MM.1S (cell line): ENCODE data around the gene DBN1.

Experiments
- DNase-seq: peaks from one replicate; pipeline ENCODE4 v3.0.0-alpha.2; 2015
- H2AFZ ChIP-seq: fragments of 300-600 bp; sonication (generic); 2 replicates; pipeline ENCODE4 v1.6.0; 2016; ENCODE audit warnings: antibody characterized with exemption, low read length
- H3F3A ChIP-seq: fragments of 300-600 bp; sonication (generic); 2 replicates; pipeline ENCODE4 v1.6.1; 2016; ENCODE audit warnings: mild to moderate bottlenecking, antibody characterized with exemption, low read length, moderate library complexity, mixed read lengths; ENCODE audit not compliant: insufficient read depth
- H3K27ac ChIP-seq: fragments of 300-600 bp; sonication (generic); 2 replicates; pipeline ENCODE4 v1.5.1; 2016; ENCODE audit warnings: mild to moderate bottlenecking, low read length
- H3K27me3 ChIP-seq: fragments of 300-600 bp; sonication (generic); replicated peaks from 2 replicates; pipeline ENCODE4 v1.6.0; 2016; ENCODE audit warnings: low read length; ENCODE audit not compliant: insufficient read depth
- H3K36me3 ChIP-seq: fragments of 300-600 bp; sonication (generic); replicated peaks from 2 replicates; pipeline ENCODE4 v1.6.1; 2016; ENCODE audit warnings: mild to moderate bottlenecking, low read length, mixed read lengths; ENCODE audit not compliant: insufficient read depth
- H3K4me1 ChIP-seq: fragments of 300-600 bp; sonication (generic); 2 replicates; pipeline ENCODE4 v1.6.1; 2016; ENCODE audit warnings: low read length, mixed read lengths
- H3K4me2 ChIP-seq: fragments of 300-600 bp; sonication (generic); 2 replicates; pipeline ENCODE4 v1.6.0; 2016; ENCODE audit warnings: low read depth, low read length
- H3K4me3 ChIP-seq: fragments of 300-600 bp; sonication (generic); 2 replicates; pipeline ENCODE4 v1.5.1; 2016; ENCODE audit warnings: low read length, mixed read lengths
- H3K79me2 ChIP-seq: fragments of 300-600 bp; sonication (generic); 2 replicates; pipeline ENCODE4 v1.6.1; 2016; ENCODE audit warnings: mixed run types, low read length, mixed read lengths
- H3K9ac ChIP-seq: fragments of 300-600 bp; sonication (generic); 2 replicates; pipeline ENCODE4 v1.6.1; 2016; ENCODE audit warnings: low read length, mixed read lengths
- H3K9me2 ChIP-seq: fragments of 300-600 bp; sonication (generic); replicated peaks from 2 replicates; pipeline ENCODE4 v1.6.1; 2016; ENCODE audit warnings: mild to moderate bottlenecking, low read length, mixed read lengths; ENCODE audit not compliant: insufficient read depth
- H3K9me3 ChIP-seq: fragments of 300-600 bp; sonication (generic); replicated peaks from 2 replicates; pipeline ENCODE4 v1.6.1; 2016; ENCODE audit warnings: mild to moderate bottlenecking, low read length, mixed read lengths; ENCODE audit not compliant: insufficient read depth
- H4K20me1 ChIP-seq: fragments of 300-600 bp; sonication (generic); 2 replicates; pipeline ENCODE4 v1.6.1; 2016; ENCODE audit warnings: mild to moderate bottlenecking, low read length, moderate library complexity, mixed read lengths; ENCODE audit not compliant: insufficient read depth
- CTCF ChIP-seq: fragments of 300-600 bp; sonication (generic); IDR thresholded peaks from 2 replicates; pipeline ENCODE4 v1.5.1; 2016; ENCODE audit warnings: antibody characterized with exemption, low read length, mixed read lengths
- EZH2 ChIP-seq: fragments of 300-600 bp; sonication (generic); optimal IDR thresholded peaks from 2 replicates; pipeline ENCODE3; 2017; ENCODE audit warnings: low read depth, mild to moderate bottlenecking, antibody characterized with exemption, low read length, mixed read lengths
- EZH2phosphoT487 ChIP-seq: fragments of 300-600 bp; sonication (generic); IDR thresholded peaks from 2 replicates; pipeline ENCODE4 v1.6.1; 2018; ENCODE audit warnings: antibody characterized with exemption, low read length

The DBN1 gene

GRCh38 chr5:177445917-177446199, 27.6 kb downstream of the DBN1 start:
- peak overlapping the region; percentile 99 for H3K4me2 ChIP-seq
- peaks cover 36% of the 10 kb centered on the region for H3F3A ChIP-seq
- peak overlapping the region; percentile 70 for H3K4me3 ChIP-seq
- H2AFZ ChIP-seq = no peak overlapping the region
- peak overlapping the region; percentile 83 for H3K9ac ChIP-seq
- H3K9me2 ChIP-seq = no peaks in the 10 kb centered on the region
- H3K9me3 ChIP-seq = no peaks in the 10 kb centered on the region
- H3K79me2 ChIP-seq = no peaks in the 10 kb centered on the region
- H4K20me1 ChIP-seq = no peaks in the 10 kb centered on the region
- no peaks in the 10 kb centered on the region for H3K27me3 ChIP-seq
- DNase-seq = no peak
- TF ChIP-seq CTCF (no peak), EZH2 (no peak), EZH2phosphoT487 (no peak)
- peak overlapping the region; percentile 59 for H3K27ac ChIP-seq
- no peaks in the 10 kb centered on the region for H3K36me3 ChIP-seq
- H3K4me1 ChIP-seq = peaks cover 36% of the 10 kb centered on the region

- peak overlapping the region; percentile 99 for H3K4me2 ChIP-seq
- H3K9me2 ChIP-seq = no peaks in the 10 kb centered on the region
- no peaks in the 10 kb centered on the region for H3K79me2 ChIP-seq
- H4K20me1 ChIP-seq = no peaks in the 10 kb centered on the region
- no peaks in the 10 kb centered on the region for H3K36me3 ChIP-seq
- H3K27me3 ChIP-seq = no peaks in the 10 kb centered on the region
- no peaks in the 10 kb centered on the region for H3K9me3 ChIP-seq
- H3K27ac ChIP-seq = peak overlapping the region; percentile 59
- H3F3A ChIP-seq = peaks cover 36% of the 10 kb centered on the region
- DNase-seq = peak; percentile 38
- peaks cover 36% of the 10 kb centered on the region for H3K4me1 ChIP-seq
- peak overlapping the region; percentile 83; the same call in 1 of the 2 replicates for H3K9ac ChIP-seq
- TF ChIP-seq EZH2 (no peak), EZH2phosphoT487 (no peak), CTCF (no peak)
- H2AFZ ChIP-seq = no peak overlapping the region
- H3K4me3 ChIP-seq = peak overlapping the region; percentile 70
Observed at GRCh38 chr5:177445052-177445916, 28.1 kb downstream of the DBN1 start.

GRCh38 chr5:177444106-177445051, 29.1 kb downstream of the DBN1 start:
- no peak overlapping the region for H3K4me3 ChIP-seq
- no peaks in the 10 kb centered on the region for H4K20me1 ChIP-seq
- H3K9me3 ChIP-seq = no peaks in the 10 kb centered on the region
- peak overlapping the region; percentile 99; the same call in 1 of the 2 replicates for H3K4me2 ChIP-seq
- peaks cover 36% of the 10 kb centered on the region for H3K4me1 ChIP-seq
- no peak for TF ChIP-seq EZH2phosphoT487
- TF ChIP-seq CTCF = no peak
- TF ChIP-seq EZH2 = no peak
- no peaks in the 10 kb centered on the region for H3K27me3 ChIP-seq
- peak overlapping the region; percentile 83; the same call in 1 of the 2 replicates for H3K9ac ChIP-seq
- peaks cover 36% of the 10 kb centered on the region for H3F3A ChIP-seq
- DNase-seq = peak; percentile 32
- H3K79me2 ChIP-seq = no peaks in the 10 kb centered on the region
- H3K36me3 ChIP-seq = no peaks in the 10 kb centered on the region
- H3K27ac ChIP-seq = peak overlapping the region; percentile 59; the same call in 1 of the 2 replicates
- no peaks in the 10 kb centered on the region for H3K9me2 ChIP-seq
- H2AFZ ChIP-seq = no peak overlapping the region
